H1 (cell line): Measurements from ENCODE around the gene NAV2.

Source experiments
- CTCF ChIP-seq, 3 experiments: IDR thresholded peaks; 1 replicate in 2 of 3; 2 replicates in 1 of 3; pipeline versions ENCODE4 v1.5.1 to v1.6.1; 2011; ENCODE audit warnings: low read length in 3 of 3, mild to moderate bottlenecking in 3 of 3, inconsistent platforms in 2 of 3, low read depth in 1 of 3, moderate library complexity in 1 of 3; ENCODE audit not compliant: insufficient read depth in 1 of 3; ENCODE audit errors: control extremely low read depth in 1 of 3
- EP300 ChIP-seq, 2 experiments: IDR thresholded peaks; 1 replicate in 1 of 2; 2 replicates in 1 of 2; pipeline ENCODE4 v1.6.1; 2011 to 2012; ENCODE audit warnings: low read depth in 2 of 2, low read length in 2 of 2, mild to moderate bottlenecking in 2 of 2, borderline replicate concordance in 1 of 2, inconsistent platforms in 1 of 2, moderate library complexity in 1 of 2
- EZH2 ChIP-seq: fragments of 200-600 bp; sonication (generic); IDR thresholded peaks from 2 replicates; pipeline ENCODE4 v1.7.1; 2012; ENCODE audit warnings: low read depth, mild to moderate bottlenecking, moderate library complexity, low read length, inconsistent platforms; ENCODE audit not compliant: severe bottlenecking
- JUN ChIP-seq: IDR thresholded peaks from 2 replicates; pipeline ENCODE4 v1.6.1; 2011; ENCODE audit warnings: low read depth, mild to moderate bottlenecking, improper control_type of control experiment, low read length
- PHF8 ChIP-seq: fragments of 200-600 bp; sonication (generic); conservative IDR thresholded peaks from 2 replicates; pipeline ENCODE4 v1.7.1; 2012; ENCODE audit warnings: low read depth, mild to moderate bottlenecking, inconsistent platforms, low read length, moderate library complexity
- POLR2AphosphoS5 ChIP-seq: IDR thresholded peaks from 2 replicates; pipeline ENCODE4 v1.6.1; 2011; ENCODE audit warnings: low read depth, low read length
- RAD21 ChIP-seq, 2 experiments: IDR thresholded peaks in 1 of 2; conservative IDR thresholded peaks in 1 of 2; 2 replicates each; pipeline ENCODE4 v1.6.1; 2011; ENCODE audit warnings: low read depth in 2 of 2, low read length in 2 of 2, improper control_type of control experiment in 1 of 2, inconsistent platforms in 1 of 2, mild to moderate bottlenecking in 1 of 2, moderate library complexity in 1 of 2
- SIX5 ChIP-seq: IDR thresholded peaks from 2 replicates; pipeline ENCODE4 v1.6.1; 2011; ENCODE audit warnings: mild to moderate bottlenecking, low read depth, low read length

DNA sequence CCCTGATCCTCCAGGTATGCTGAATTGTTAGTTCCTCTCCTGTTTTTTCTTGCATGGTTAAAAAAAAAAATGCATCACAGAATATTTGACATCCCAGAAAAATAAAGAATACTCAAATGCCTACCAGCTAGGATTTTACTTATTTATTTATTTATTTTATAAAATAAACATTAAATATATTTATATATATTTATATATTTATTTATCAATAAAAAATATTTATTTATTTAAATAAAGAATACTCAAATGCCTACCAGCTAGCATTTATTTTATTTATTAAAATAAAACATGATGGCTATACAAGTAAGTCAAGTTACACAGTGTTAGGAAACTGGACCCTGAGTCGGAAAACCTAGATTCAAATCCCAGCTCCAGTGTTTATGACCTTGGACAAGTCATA is 164.1 kb downstream of the NAV2 start:
- no peak for TF ChIP-seq RAD21 (IDR thresholded peaks at IDR 0.05 in 1 of 2, conservative IDR thresholded peaks at IDR 0.05 in 1 of 2; ENCODE audit: low read depth in 2 of 2, low read length in 2 of 2)
- no peak for TF ChIP-seq EZH2
- no peak for TF ChIP-seq CTCF (IDR thresholded peaks at IDR 0.05; ENCODE audit: control extremely low read depth in 1 of 3, insufficient read depth in 1 of 3, low read depth in 1 of 3, low read length in 3 of 3)
- TF ChIP-seq POLR2AphosphoS5: no peak
- TF ChIP-seq PHF8: no peak
- no peak for TF ChIP-seq SIX5
- TF ChIP-seq EP300 (IDR thresholded peaks at IDR 0.05; ENCODE audit: borderline replicate concordance in 1 of 2, low read depth in 2 of 2, low read length in 2 of 2): no peak
- no peak for TF ChIP-seq JUN
